ENCODE measurements around the gene B4GALT7.
A peak's percentile ranks its signal among the peaks of the same experiment; 100 is the strongest.

The B4GALT7 gene

DNA sequence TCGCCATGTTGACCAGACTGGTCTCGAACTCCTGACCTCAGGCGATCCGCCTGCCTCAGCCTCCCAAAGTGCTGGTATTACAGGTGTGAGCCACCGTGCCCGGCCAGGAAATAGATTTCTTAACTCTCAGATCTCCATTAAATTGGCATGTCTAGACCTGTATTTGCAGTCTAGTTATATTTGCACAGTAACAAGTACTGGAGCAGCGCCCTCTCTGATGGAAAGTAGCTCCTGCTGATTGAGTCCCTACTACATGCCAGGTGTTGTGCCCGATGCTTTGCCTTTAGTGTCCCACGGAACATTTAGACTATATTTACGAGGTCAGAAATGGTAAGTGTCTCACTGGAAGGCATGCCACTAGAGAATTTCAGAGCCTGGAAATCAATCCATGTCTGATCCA is 23.8 kb upstream of the B4GALT7 start:
- TF ChIP-seq CTCF (IDR thresholded peaks at IDR 0.05; ENCODE audit: low read depth, low read length) = no peak
- DNase-seq (ENCODE audit: low read depth in 2 of 2) = no peak
- H3K4me3 ChIP-seq (replicated peaks in 1 of 2; ENCODE audit: low read depth in 2 of 2, low read length in 2 of 2) = no peak overlapping the region

DNA sequence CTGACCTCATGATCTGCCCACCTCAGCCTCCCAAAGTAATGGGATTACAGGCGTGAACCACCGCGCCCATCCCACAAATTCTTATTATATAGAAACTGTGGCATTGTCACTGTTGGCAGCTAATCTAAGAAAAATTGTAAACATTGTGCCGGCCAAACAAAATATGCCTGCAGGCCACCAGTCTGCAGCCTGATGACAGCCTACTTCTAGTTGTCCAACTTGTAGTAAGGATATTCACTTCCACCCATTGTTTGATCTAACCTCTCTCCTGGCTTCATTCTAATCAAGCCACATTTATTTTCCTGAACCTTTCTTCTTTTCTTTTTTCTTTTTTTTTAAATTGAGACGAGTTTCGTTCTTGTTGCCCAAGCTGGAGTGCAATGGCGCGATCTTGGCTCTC is 21.6 kb upstream of the B4GALT7 start:
- no peak for DNase-seq (ENCODE audit: low read depth in 2 of 2)
- H3K4me3 ChIP-seq (replicated peaks in 1 of 2; ENCODE audit: low read depth in 2 of 2, low read length in 2 of 2) = no peak overlapping the region
- TF ChIP-seq CTCF (IDR thresholded peaks at IDR 0.05; ENCODE audit: low read depth, low read length) = no peak

GRCh38 chr5:177588413-177588909 is 11.5 kb upstream of the B4GALT7 start:
- no peak for TF ChIP-seq CTCF (IDR thresholded peaks at IDR 0.05; ENCODE audit: low read depth, low read length)
- no peak for DNase-seq (ENCODE audit: low read depth in 2 of 2)
- H3K4me3 ChIP-seq (replicated peaks in 1 of 2; ENCODE audit: low read depth in 2 of 2, low read length in 2 of 2) = no peak overlapping the region

DNA sequence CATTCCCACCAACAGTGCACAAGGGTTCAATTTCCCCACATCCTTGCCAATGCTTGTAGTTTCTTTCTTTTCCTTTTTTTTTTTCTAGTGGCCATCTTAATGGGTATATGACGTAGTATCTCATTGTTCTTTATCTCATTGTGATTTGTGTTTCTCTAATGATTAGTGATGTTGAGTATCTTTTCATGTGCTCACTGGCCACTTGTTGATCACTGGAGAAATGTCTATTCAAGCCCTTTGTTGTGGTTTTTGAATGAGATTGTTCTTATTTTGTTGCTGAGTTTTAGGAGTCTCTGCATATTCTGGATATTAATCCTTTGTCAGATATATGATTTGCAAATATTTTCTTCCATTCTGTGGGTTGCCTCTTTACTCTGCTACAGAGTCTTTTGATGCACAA is 9.5 kb upstream of the B4GALT7 start:
- TF ChIP-seq CTCF (IDR thresholded peaks at IDR 0.05; ENCODE audit: low read depth, low read length) = no peak
- H3K4me3 ChIP-seq (replicated peaks in 1 of 2; ENCODE audit: low read depth in 2 of 2, low read length in 2 of 2) = no peak overlapping the region
- DNase-seq (ENCODE audit: low read depth in 2 of 2) = no peak

- no peak for TF ChIP-seq CTCF (IDR thresholded peaks at IDR 0.05; ENCODE audit: low read depth, low read length)
- no peak for DNase-seq (ENCODE audit: low read depth in 2 of 2)
- H3K4me3 ChIP-seq (replicated peaks in 1 of 2; ENCODE audit: low read depth in 2 of 2, low read length in 2 of 2) = peak overlapping the region in 1 of 2 donors; percentile 99
These were observed 8.3 kb upstream of the B4GALT7 start for GRCh38 chr5:177591690-177592009.

DNA sequence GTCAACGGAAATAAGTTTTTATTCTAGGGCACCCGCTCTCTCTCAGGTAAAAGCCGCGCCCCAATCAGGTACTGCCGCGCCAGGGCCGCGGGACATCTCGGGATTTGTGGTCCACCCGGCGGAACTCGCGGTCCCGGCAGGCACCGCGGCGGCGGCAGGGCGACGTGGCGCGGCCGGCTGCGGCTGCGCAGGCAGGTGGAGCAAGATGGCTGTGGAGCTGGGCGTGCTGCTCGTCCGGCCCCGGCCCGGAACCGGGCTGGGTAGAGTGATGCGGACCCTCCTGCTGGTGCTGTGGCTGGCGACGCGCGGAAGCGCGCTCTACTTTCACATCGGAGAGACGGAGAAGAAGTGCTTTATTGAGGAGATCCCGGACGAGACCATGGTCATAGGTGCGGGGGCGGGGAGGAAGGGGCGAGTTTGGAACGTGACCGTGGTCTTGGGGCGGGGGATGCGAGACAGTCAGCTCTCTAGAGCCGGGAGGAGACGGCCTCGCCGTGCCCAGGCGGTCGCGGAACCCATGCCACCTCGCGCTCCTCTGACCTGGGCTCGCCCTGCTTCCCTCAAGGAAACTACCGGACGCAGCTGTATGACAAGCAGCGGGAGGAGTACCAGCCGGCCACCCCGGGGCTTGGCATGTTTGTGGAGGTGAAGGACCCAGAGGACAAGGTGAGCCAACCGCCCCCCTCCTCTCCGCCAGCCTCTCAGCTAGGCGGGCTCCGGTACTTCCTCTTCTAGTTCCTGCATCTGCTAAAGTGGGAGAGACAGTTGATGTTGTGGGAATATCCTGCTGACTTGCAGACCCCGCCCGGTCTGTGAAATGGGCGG is 7.7 kb upstream of the B4GALT7 start, which contains the start of gene TMED9:
Gene TMED9, plus strand, starts transcription at position 194 of the 825 bp plus-strand sequence. Its CDS starts 12 bp downstream, at position 206.
- peak within 1 kb of the TSS; percentile 97 to 99 for H3K4me3 ChIP-seq (replicated peaks in 1 of 2; ENCODE audit: low read depth in 2 of 2, low read length in 2 of 2)
- no peak for TF ChIP-seq CTCF (IDR thresholded peaks at IDR 0.05; ENCODE audit: low read depth, low read length)
- DNase-seq (ENCODE audit: low read depth in 2 of 2) = peak; percentile 77 to 80

Measured in cardiac fibroblast (primary cell).